GM19463 (cell line): ENCODE measurements around the gene GART.
"Not testable (repeated sequence)": the region's sequence is repeated elsewhere in the genome, so short reads cannot be mapped to it uniquely, and the experiment has no call there.

Experiments
- ATAC-seq: cut with Tn5 transposase; IDR thresholded peaks from one replicate; pipeline ENCODE4 v1.9.1; 2021; ENCODE audit warnings: mild to moderate bottlenecking, moderate library complexity; ENCODE audit not compliant: unreplicated experiment

The GART gene

GRCh38 chr21:33541756-33542639, at the start of gene GART:
GART (minus strand) TSS chr21:33542117; CDS start chr21:33539315, 2,802 bp downstream.
- peak; percentile 51 for ATAC-seq

GRCh38 chr21:33588485-33589335, 46.8 kb upstream of the GART start, which contains the start of gene DONSON:
DONSON (minus strand) TSS chr21:33588684; CDS start chr21:33588641, 43 bp downstream.
- peak; percentile 93 for ATAC-seq

DNA sequence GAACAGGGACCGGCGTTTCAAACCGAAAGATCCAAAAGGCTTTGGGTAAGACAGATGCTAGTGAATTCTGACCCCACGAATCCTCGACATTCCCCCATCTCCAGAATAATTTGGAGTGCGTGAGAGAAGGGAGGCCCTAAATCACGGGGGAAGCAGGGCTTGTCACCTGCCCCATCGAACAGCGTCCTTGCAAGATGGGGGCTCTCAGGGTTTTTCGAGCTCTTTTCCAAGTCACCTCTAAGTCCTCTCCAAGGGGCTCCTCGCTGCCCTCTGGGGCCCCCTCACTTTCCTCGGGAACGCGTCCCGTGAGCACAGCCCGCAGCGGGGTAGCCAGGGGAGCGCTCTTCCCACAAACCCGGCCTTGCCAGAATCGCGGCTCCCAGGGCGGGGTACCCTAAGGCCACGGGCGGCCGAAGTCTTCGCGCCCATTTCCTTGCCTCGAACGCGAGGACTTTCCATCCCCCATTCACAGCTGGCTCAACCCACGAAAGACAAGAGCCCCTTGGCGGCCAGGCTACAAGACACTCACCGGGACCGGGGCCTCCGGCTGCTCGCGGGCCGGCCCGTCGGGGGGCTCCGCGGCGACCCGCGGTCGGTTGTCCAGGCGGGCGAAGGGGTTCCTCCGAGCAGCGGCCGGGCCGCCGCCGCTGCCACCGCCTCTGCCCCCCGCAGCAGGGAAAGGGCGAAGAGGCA, 46.0 kb upstream of the GART start:
- ATAC-seq, result peak; percentile 31

GRCh38 chr21:33586927-33587326, 45.0 kb upstream of the GART start:
- no peak for ATAC-seq

DNA sequence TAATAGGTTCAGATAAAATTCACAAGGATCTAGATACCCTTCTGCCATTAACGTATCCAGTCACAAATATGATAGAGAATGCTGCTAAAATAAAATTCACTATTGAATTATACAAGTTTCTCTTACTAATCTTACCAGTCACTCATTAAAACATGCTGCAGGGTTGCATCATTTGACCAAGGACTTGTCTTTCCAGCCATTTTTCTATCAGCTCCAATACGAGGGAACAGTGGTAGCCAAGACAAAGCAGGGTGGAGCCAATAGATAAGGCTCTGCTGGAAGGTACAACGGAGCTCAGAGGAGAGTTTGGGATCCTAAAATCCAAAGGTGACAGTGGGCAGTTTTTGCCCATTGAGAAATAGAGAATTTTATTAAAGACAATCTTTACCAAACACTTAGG, 42.5 kb upstream of the GART start:
- no peak for ATAC-seq

DNA sequence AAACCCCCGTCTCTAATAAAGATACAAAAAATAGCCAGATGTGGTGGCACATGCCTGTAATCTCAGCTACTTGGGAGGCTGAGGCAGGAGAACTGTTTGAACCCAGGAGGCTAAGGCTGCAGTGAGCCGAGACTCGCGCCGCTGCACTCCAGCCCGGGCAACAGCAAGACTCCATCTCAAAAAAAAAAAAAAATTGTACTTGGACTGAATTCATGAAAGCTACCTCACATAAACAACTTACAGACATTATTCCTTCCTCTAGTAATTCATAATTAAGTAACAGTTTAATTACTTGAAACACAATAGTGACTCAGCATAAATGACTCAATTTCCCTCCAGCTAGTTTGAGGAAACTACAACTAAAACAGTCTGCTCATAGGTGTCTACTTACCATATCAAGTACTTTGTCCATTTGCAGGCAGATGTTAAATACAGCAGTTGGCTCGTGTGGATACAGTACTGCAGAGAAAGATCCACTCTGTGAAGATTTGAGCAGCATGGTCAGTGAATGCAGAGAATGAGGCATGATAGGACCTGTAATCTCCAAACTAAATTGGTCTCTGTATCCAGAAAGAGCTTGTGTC, 37.1 kb upstream of the GART start:
- ATAC-seq, result no peak

- ATAC-seq, result no peak
Observed at GRCh38 chr21:33578214-33578613, 36.3 kb upstream of the GART start.

- not testable (repeated sequence) for ATAC-seq
Observed at GRCh38 chr21:33576741-33577141, 34.8 kb upstream of the GART start.

- no peak for ATAC-seq
Observed at GRCh38 chr21:33572350-33572749, 30.4 kb upstream of the GART start.

DNA sequence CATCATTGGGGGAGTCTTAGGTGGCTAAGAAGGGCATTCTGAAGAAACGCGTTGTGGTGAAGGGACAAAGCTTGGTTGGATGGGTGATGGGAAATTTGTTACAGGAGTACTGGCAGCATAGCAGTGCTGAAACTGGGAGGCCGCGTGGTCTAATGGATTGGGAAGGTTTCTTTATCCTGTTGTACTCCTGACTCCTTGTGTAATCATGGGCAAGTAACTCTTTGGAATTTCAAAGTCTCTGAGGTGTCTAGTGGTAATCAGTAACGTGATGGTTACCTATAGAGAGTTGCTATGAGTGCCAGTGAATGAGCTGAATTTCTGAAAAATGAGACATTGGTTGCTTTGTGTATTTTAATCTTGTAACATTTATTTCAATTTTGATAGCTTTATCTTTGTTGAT, 28.1 kb upstream of the GART start:
- ATAC-seq, result no peak

DNA sequence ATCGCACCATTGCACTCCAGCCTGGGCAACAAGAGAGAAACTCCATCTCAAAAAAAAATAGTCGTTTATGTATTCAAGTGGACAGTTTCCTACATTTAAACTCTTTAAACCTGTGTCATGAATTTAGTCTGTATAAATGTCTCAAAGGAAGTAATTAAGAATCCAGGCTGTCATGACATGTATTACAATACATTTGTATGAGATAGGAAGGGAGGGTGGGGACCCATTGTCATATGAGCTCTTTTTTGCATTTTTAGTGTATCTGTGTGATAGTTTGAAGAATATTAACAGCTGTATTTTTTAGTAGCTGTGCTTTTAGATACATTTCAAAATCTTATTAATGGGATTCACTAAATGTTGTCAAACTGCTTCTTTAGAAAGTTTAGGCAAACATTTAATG, 26.5 kb upstream of the GART start:
- no peak for ATAC-seq

- no peak for ATAC-seq
Observed at GRCh38 chr21:33567914-33568313, 26.0 kb upstream of the GART start.

- ATAC-seq, result no peak
Observed at GRCh38 chr21:33566514-33566913, 24.6 kb upstream of the GART start.

DNA sequence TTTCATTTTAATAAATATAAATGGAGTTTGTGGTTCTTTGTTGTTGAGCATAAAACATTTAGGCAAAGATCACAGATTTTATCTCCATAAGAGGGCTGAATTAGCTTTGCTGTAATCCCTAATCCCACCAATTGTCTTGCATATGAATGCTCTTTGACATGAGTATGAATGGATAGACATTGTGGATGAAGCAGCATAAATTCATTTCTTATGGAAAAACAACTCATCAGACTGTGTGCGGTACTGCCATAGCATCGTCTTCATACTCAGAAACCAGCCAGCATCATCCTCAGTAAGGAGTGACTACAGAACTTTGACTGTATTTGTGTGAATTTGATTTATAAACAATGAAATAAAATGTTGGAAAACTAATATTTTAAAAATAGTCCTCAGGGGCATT, 20.5 kb upstream of the GART start:
- ATAC-seq, result no peak

- no peak for ATAC-seq
Observed at GRCh38 chr21:33561373-33561772, 19.5 kb upstream of the GART start.

DNA sequence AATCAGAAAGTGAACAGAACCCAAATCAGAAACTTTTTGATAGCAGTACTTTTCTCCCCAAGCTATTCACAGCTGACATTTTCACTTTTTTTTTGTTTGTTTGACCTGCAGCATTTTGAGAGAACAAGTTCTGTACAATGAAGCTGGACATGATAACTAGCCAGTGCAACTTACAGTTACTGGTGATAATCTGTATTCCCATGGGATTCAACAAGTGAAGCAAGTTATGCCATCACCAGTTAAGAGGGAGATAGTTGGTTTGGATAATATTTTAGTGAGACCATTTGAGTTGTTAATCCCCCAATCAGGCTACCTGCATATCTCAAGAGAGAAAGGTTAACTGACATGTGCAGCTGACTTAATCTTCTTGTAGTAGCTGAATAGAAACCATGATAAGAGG, 19.0 kb upstream of the GART start:
- ATAC-seq, result no peak

DNA sequence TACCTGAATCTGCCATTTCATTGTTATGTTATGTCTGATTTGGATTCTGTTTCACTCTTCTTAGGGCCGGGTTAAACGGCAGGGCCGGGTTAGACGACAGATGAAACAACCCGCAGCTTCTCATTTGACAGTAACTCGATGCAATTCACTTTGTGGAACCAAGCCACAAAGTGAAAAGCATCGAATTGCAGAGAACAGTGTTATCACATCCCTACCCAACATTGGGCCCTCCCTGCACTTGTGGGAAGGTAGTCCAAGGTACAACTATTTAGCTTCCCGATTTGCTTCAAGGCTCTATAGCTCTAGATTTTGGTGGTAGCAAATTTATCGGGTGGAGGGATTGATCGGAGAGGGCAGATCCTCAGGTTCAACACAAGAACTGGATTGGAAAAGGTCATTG, 17.9 kb upstream of the GART start:
- no peak for ATAC-seq

DNA sequence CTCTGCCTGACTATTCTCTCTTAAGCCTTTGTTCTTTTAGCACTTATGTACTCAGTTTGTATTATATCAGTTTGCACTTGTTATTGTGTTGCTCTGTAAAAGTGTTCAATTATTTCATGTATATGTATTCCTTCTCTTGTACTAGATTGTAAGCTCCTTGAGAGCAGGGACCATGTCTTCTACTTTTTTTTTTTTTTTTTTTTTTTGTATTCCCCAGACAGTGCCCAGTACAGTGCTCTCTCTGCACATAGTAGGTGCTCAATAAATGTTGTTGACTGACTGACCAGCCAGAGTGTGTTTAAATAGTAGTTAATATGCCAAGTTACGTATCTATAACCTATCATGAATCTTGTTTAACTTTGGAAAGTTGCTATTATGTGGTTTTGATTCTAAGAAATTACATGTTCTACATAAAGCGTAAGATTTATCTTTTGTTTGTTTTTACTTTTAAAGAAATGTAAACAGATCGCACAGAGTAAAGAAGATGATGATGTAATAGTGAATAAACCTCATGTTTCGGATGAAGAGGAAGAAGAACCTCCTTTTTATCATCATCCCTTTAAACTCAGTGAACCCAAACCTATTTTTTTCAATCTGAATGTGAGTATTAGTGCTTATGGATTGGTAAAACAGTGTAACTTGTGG, 17.0 kb upstream of the GART start:
- ATAC-seq, result no peak

DNA sequence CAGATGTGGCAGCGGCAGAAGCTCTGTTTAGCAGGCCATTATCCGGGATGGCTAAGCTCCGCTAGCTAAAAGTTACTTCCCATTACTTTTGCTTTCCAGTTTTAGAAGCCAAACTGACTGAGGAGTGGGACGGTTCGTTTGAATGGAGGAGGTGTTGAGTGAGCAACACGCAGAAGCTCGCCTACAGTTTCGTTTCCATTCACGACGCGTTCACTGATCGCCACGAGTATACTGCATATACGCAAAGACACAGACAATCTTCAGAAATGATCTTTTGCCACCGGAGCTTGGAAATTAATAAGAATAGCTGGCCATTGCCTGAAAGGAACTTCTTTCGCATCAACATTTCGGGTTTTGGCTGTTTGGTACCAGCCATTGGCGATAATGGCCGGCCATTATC, 15.5 kb upstream of the GART start:
- ATAC-seq, result no peak

DNA sequence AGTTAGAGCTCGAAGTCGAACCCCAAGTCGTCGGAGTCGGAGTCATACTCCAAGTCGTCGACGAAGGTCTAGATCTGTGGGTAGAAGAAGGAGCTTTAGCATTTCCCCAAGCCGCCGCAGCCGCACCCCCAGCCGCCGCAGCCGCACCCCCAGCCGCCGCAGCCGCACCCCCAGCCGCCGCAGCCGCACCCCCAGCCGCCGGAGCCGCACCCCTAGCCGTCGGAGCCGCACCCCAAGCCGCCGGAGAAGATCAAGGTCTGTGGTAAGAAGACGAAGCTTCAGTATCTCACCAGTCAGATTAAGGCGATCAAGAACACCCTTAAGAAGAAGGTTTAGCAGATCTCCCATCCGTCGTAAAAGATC, 13.0 kb upstream of the GART start:
- no peak for ATAC-seq
